ENCODE data around the gene KLHL3.

DNA sequence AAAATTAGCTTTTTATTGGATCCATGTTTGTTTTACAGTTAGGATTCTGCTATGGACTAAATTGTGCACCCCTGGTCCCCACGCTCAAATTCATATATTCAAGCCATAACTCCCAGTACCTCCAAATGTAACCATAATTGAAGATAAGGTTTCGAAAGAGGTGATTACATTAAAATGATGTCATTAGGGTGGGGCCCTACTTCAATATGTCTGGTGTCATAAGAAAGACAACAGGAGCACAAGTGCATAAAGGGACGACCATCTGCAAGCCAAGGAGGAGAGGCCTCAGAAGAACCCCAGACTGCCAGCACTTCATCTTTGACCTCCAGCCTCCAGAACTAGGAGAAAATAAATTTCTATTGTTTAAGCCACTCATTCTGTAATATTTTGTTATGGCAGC, 25.7 kb upstream of the KLHL3 start:
- TF ChIP-seq, protein P1, sequence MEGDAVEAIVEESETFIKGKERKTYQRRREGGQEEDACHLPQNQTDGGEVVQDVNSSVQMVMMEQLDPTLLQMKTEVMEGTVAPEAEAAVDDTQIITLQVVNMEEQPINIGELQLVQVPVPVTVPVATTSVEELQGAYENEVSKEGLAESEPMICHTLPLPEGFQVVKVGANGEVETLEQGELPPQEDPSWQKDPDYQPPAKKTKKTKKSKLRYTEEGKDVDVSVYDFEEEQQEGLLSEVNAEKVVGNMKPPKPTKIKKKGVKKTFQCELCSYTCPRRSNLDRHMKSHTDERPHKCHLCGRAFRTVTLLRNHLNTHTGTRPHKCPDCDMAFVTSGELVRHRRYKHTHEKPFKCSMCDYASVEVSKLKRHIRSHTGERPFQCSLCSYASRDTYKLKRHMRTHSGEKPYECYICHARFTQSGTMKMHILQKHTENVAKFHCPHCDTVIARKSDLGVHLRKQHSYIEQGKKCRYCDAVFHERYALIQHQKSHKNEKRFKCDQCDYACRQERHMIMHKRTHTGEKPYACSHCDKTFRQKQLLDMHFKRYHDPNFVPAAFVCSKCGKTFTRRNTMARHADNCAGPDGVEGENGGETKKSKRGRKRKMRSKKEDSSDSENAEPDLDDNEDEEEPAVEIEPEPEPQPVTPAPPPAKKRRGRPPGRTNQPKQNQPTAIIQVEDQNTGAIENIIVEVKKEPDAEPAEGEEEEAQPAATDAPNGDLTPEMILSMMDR (IDR thresholded peaks at IDR 0.05; ENCODE audit: low read length): no peak
- TF ChIP-seq EZH2 (IDR thresholded peaks at IDR 0.05; ENCODE audit: borderline replicate concordance, low read length): no peak

All from OCI-LY1 (cell line).